Tibial nerve (tissue), 3 donors: ENCODE results near the gene CDC23.

Source experiments
- CTCF ChIP-seq, 5 experiments: fragments of 200-600 bp in 3 of 5; fragments of 450-650 bp in 2 of 5; sonication (generic) in 3 of 5; IDR thresholded peaks; one replicate each; pipeline ENCODE4 v1.5.1; 2016 to 2019; ENCODE audit warnings: antibody characterized with exemption in 5 of 5, mild to moderate bottlenecking in 3 of 5, moderate library complexity in 2 of 5
- POLR2A ChIP-seq, 2 donors: fragments of 450-650 bp; IDR thresholded peaks; one replicate each; pipeline ENCODE4 v1.6.1; 2017; ENCODE audit warnings: antibody characterized with exemption in 2 of 2, mild to moderate bottlenecking in 2 of 2, moderate library complexity in 2 of 2

GRCh38 chr5:138223532-138223931, 10.4 kb upstream of the CDC23 start:
- TF ChIP-seq CTCF (IDR thresholded peaks at IDR 0.05) (no peak), POLR2A (IDR thresholded peaks at IDR 0.05) (no peak)
